OCI-LY1 (cell line): Measurements from ENCODE around the gene NFKBIZ.

Source experiments
- EZH2 ChIP-seq: fragments of 200-600 bp; sonication (generic), shearing (Covaris generic); IDR thresholded peaks from 2 replicates; pipeline ENCODE4 v1.8.0; 2017; ENCODE audit warnings: borderline replicate concordance, mixed run types, mild to moderate bottlenecking, antibody characterized with exemption, low read length, moderate library complexity, mixed read lengths
- TF ChIP-seq, protein P1 (sequence below): fragments of 200-600 bp; sonication (generic), shearing (Covaris generic); IDR thresholded peaks from 2 replicates; pipeline ENCODE4 v1.5.1; 2017; ENCODE audit warnings: mild to moderate bottlenecking, antibody characterized with exemption, low read length, moderate library complexity, mixed read lengths

DNA sequence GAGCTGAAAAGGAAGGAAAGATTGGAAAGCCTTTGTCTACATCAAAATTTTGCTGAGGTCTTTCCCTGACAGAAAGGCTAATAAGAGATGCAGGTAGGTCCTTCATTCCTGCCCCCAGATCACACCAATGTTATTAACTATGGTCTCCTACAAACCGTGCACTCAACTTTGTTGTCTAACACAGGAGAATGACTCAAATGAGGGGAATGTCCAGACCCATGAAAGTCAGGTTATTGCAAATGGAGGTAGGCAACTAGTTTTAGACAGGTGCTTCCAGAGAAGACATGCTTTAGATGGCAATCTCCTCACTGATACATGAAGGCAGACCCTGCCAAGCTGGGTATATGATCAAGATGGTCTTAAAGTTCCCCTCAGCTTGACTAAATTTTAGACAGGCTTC lies 51.0 kb downstream of the NFKBIZ start:
- TF ChIP-seq, protein P1, sequence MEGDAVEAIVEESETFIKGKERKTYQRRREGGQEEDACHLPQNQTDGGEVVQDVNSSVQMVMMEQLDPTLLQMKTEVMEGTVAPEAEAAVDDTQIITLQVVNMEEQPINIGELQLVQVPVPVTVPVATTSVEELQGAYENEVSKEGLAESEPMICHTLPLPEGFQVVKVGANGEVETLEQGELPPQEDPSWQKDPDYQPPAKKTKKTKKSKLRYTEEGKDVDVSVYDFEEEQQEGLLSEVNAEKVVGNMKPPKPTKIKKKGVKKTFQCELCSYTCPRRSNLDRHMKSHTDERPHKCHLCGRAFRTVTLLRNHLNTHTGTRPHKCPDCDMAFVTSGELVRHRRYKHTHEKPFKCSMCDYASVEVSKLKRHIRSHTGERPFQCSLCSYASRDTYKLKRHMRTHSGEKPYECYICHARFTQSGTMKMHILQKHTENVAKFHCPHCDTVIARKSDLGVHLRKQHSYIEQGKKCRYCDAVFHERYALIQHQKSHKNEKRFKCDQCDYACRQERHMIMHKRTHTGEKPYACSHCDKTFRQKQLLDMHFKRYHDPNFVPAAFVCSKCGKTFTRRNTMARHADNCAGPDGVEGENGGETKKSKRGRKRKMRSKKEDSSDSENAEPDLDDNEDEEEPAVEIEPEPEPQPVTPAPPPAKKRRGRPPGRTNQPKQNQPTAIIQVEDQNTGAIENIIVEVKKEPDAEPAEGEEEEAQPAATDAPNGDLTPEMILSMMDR, result no peak
- no peak for TF ChIP-seq EZH2
